Suprapubic skin (tissue), 3 donors: ENCODE results near the gene MAT1A.
"Not testable (repeated sequence)": the region's sequence is repeated elsewhere in the genome, so short reads cannot be mapped to it uniquely, and the experiment has no call there.

Experiments
- POLR2A ChIP-seq, 2 donors: fragments of 450-650 bp; IDR thresholded peaks; one replicate each; pipeline ENCODE4 v1.6.1; 2017; ENCODE audit warnings: antibody characterized with exemption in 2 of 2, mild to moderate bottlenecking in 2 of 2, moderate library complexity in 2 of 2
- TF ChIP-seq, protein P1 (sequence below), 2 donors: fragments of 200-600 bp in 1 of 2; fragments of 450-650 bp in 1 of 2; sonication (generic) in 1 of 2; IDR thresholded peaks; one replicate each; pipeline ENCODE4 v1.5.1; 2016 to 2019; ENCODE audit warnings: antibody characterized with exemption in 2 of 2, mild to moderate bottlenecking in 1 of 2, moderate library complexity in 1 of 2

DNA sequence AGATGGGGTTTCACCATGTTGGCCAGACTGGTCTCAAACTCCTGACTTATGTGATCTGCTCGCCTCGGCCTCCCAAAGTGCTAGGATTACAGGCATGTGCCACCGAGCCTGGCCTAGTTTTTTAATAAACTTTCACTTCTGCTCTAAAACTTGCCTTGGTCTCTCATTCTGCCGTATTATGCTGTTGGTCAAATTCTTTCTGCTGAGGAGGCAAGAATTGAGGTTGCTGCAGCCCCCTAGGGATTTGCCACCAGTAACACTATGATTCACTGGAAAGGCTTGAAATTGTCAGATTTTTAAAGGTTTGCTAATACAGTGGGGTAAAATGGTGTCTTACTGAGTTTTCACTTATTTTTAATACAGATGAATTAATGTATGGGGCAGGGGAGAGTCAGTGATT is 62.7 kb downstream of the MAT1A start:
- TF ChIP-seq, protein P1, sequence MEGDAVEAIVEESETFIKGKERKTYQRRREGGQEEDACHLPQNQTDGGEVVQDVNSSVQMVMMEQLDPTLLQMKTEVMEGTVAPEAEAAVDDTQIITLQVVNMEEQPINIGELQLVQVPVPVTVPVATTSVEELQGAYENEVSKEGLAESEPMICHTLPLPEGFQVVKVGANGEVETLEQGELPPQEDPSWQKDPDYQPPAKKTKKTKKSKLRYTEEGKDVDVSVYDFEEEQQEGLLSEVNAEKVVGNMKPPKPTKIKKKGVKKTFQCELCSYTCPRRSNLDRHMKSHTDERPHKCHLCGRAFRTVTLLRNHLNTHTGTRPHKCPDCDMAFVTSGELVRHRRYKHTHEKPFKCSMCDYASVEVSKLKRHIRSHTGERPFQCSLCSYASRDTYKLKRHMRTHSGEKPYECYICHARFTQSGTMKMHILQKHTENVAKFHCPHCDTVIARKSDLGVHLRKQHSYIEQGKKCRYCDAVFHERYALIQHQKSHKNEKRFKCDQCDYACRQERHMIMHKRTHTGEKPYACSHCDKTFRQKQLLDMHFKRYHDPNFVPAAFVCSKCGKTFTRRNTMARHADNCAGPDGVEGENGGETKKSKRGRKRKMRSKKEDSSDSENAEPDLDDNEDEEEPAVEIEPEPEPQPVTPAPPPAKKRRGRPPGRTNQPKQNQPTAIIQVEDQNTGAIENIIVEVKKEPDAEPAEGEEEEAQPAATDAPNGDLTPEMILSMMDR (IDR thresholded peaks at IDR 0.05) = not testable (repeated sequence)
- not testable (repeated sequence) for TF ChIP-seq POLR2A (IDR thresholded peaks at IDR 0.05)
